HCT116 (cell line): ENCODE measurements around the gene ACOXL. TPM values are rescaled to one million over a fixed set of nuclear protein-coding genes. Genes with fewer than 3 reads are reported as not detected.

Experiments
- ATAC-seq: fragments of 200-7000 bp; cut with Tn5 transposase; 2 replicates; pipeline ENCODE4 v1.9.1; 2020; ENCODE audit warnings: mild to moderate bottlenecking, moderate library complexity
- BruUV-seq: library from RNA; stranded (reverse); fragments of 400-500 nt; replicated peaks from 2 replicates; lab custom pipeline; 2021; lab: Mats Ljungman, UMichigan
- CTCF ChIA-PET: fragments of 300-600 bp; sonication (Branson Sonifier 250); formaldehyde crosslinking; loops from one replicate; lab custom pipeline; 2021; ENCODE audit warnings: antibody characterized with exemption; lab: Charles Lee
- POLR2A ChIA-PET: fragments of 300-600, 350-600 bp; sonication (Branson Sonifier 250); formaldehyde crosslinking; loops from one replicate; lab custom pipeline; 2021; ENCODE audit warnings: antibody characterized with exemption; lab: Charles Lee
- RAD21 ChIA-PET, 2 experiments: fragments of 300-600 bp; sonication (Branson Sonifier 250); formaldehyde crosslinking; loops; one replicate each; lab custom pipeline; 2023; ENCODE audit warnings: low total read pairs in 2 of 2; ENCODE audit not compliant: uncharacterized antibody in 2 of 2, unreplicated experiment in 2 of 2, low non-redundant PET in 1 of 2; lab: Charles Lee
- DNase-seq: peaks from one replicate; pipeline ENCODE4 v3.0.0-alpha.2; 2010; ENCODE audit warnings: low read depth, low spot score
- H2AFZ ChIP-seq: fragments of 200-600 bp; shearing (Covaris generic), sonication (generic); 2 replicates; pipeline ENCODE4 v1.6.1; 2017; ENCODE audit warnings: low read depth, mixed run types, mixed read lengths, antibody characterized with exemption, low read length; ENCODE audit not compliant: poor library complexity, severe bottlenecking
- H3K27ac ChIP-seq: 2 replicates; pipeline ENCODE4 v1.5.1; 2012; ENCODE audit warnings: low read depth, low read length
- H3K27me3 ChIP-seq: fragments of 200-600 bp; sonication (generic); 2 replicates; pipeline ENCODE4 v1.6.1; 2016; ENCODE audit warnings: mixed run types, low read length, mixed read lengths; ENCODE audit not compliant: insufficient read depth
- H3K36me3 ChIP-seq, 2 experiments: fragments of 200-500 bp in 1 of 2; fragments of 200-600 bp in 1 of 2; sonication (Bioruptor generic) in 1 of 2; sonication (generic) in 1 of 2; 2 replicates each; pipeline versions ENCODE4 v1.5.1 to v1.6.1; 2014 to 2016; ENCODE audit warnings: low read length in 2 of 2, inconsistent platforms in 1 of 2, mixed read lengths in 1 of 2, mixed run types in 1 of 2; ENCODE audit not compliant: insufficient read depth in 2 of 2, control insufficient read depth in 1 of 2
- H3K4me1 ChIP-seq, 2 experiments: fragments of 200-600 bp in 1 of 2; sonication (generic) in 1 of 2; 2 replicates each; pipeline versions ENCODE4 v1.5.1 to v1.6.1; 2012 to 2017; ENCODE audit warnings: low read length in 2 of 2, inconsistent platforms in 1 of 2, mild to moderate bottlenecking in 1 of 2, mixed read lengths in 1 of 2, mixed run types in 1 of 2, moderate library complexity in 1 of 2; ENCODE audit not compliant: insufficient read depth in 2 of 2, control insufficient read depth in 1 of 2
- H3K4me2 ChIP-seq: fragments of 200-600 bp; sonication (generic); 2 replicates; pipeline ENCODE4 v1.6.1; 2017; ENCODE audit warnings: mixed run types, low read length, mixed read lengths
- H3K4me3 ChIP-seq, 2 experiments: fragments of 200-600 bp in 1 of 2; sonication (generic) in 1 of 2; replicated peaks in 1 of 2; 2 replicates each; pipeline ENCODE4 v1.5.1; 2011 to 2016; ENCODE audit warnings: low read length in 2 of 2, control low read depth in 1 of 2, low read depth in 1 of 2, mild to moderate bottlenecking in 1 of 2, mixed read lengths in 1 of 2, mixed run types in 1 of 2
- H3K79me2 ChIP-seq: fragments of 200-600 bp; sonication (generic); 2 replicates; pipeline ENCODE4 v1.6.1; 2017; ENCODE audit warnings: mild to moderate bottlenecking, mixed run types, low read length, moderate library complexity, mixed read lengths; ENCODE audit not compliant: insufficient read depth
- H3K9ac ChIP-seq: fragments of 200-600 bp; sonication (generic); 2 replicates; pipeline ENCODE4 v1.6.1; 2016; ENCODE audit warnings: low read length, mixed read lengths
- H3K9me2 ChIP-seq: fragments of 200-600 bp; sonication (generic), shearing (Covaris generic); 2 replicates; pipeline ENCODE4 v1.6.1; 2017; ENCODE audit warnings: mixed run types, mild to moderate bottlenecking, moderate library complexity; ENCODE audit not compliant: insufficient read depth
- H3K9me3 ChIP-seq, 2 experiments: fragments of 200-500 bp in 1 of 2; fragments of 200-600 bp in 1 of 2; sonication (Bioruptor generic) in 1 of 2; sonication (generic) in 1 of 2; 2 replicates each; pipeline ENCODE4 v1.6.1; 2014 to 2017; ENCODE audit warnings: low read length in 2 of 2, mixed read lengths in 2 of 2, inconsistent platforms in 1 of 2, low read depth in 1 of 2, mild to moderate bottlenecking in 1 of 2, mixed run types in 1 of 2, moderate library complexity in 1 of 2; ENCODE audit not compliant: control insufficient read depth in 1 of 2, insufficient read depth in 1 of 2
- H4K20me1 ChIP-seq: fragments of 200-600 bp; sonication (generic), shearing (Covaris generic); 2 replicates; pipeline ENCODE4 v1.6.1; 2017; ENCODE audit warnings: mixed run types, mild to moderate bottlenecking, moderate library complexity; ENCODE audit not compliant: insufficient read depth
- EGR1 ChIP-seq: IDR thresholded peaks from 2 replicates; pipeline ENCODE4 v1.6.1; 2012; ENCODE audit warnings: low read depth
- FOSL1 ChIP-seq: IDR thresholded peaks from 2 replicates; pipeline ENCODE4 v1.6.1; 2012; ENCODE audit warnings: low read depth
- JUND ChIP-seq: IDR thresholded peaks from 2 replicates; pipeline ENCODE4 v1.6.1; 2012
- RAD21 ChIP-seq: IDR thresholded peaks from 2 replicates; pipeline ENCODE4 v1.6.1; 2012; ENCODE audit warnings: low read depth, mild to moderate bottlenecking
- SRF ChIP-seq: IDR thresholded peaks from 2 replicates; pipeline ENCODE4 v1.6.1; 2012; ENCODE audit warnings: low read depth
- ZFX ChIP-seq: fragments of 450-650 bp; IDR thresholded peaks from 2 replicates; pipeline ENCODE4 v1.6.1; 2017
- intact Hi-C: fragments of 100-400 bp; cut with micrococcal nuclease; formaldehyde crosslinking; loops from 2 replicates; pipeline ENCODE4 v1.10.0; 2022
- total RNA-seq: library from RNA; stranded (reverse); gene quantifications from one replicate; pipeline ENCODE4 v1.2.1, GENCODE V29; 2021; ENCODE audit not compliant: unreplicated experiment

Gene ACOXL
- total RNA-seq, 1 experiment from 2014 or later: 5.5 TPM

DNA sequence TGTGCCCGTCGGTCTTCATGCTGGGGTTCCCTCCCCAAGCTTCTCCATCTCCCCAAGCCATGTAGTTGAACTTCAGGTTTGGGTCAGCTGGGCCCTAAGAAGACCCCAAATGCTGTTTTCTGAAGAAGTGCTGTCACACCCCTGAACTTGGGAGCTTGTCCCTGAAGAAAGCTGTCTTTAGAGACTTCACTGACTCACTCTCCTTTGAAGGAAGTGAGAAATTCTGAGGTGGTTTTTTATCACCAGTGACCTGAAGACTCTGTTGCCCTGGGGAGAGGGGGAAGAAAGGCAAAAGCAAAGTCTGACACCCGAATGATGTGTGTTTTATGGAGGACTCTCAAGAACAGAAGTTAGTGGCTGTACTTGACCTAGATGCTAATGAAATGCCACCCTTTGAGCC lies 304.8 kb downstream of the ACOXL start:
- no peak overlapping the region for H3K4me3 ChIP-seq
- CTCF ChIA-PET: no interaction called here
- no peaks in the 10 kb centered on the region for H3K79me2 ChIP-seq
- H2AFZ ChIP-seq: no peak overlapping the region
- peaks cover 12 to 33% of the 10 kb centered on the region in 2 experiments for H3K4me1 ChIP-seq
- no peak overlapping the region for H3K27ac ChIP-seq
- RAD21 ChIA-PET: no interaction called here
- no peaks in the 10 kb centered on the region for H3K9me3 ChIP-seq
- no peaks in the 10 kb centered on the region for H3K9me2 ChIP-seq
- H3K9ac ChIP-seq: no peak overlapping the region
- H4K20me1 ChIP-seq: no peaks in the 10 kb centered on the region
- DNase-seq (no peak), ATAC-seq (no peak)
- H3K4me2 ChIP-seq: peak overlapping the region; percentile 18; the same call in 1 of the 2 replicates
- TF ChIP-seq JUND (peak; percentile 37; the same call in 1 of the 2 replicates), RAD21 (no peak), FOSL1 (peak; percentile 31; the same call in 1 of the 2 replicates)
- no peaks in the 10 kb centered on the region for H3K27me3 ChIP-seq
- no peaks in the 10 kb centered on the region for H3K36me3 ChIP-seq
- intact Hi-C loops: no loop called here
- POLR2A ChIA-PET: no interaction called here
- no TSS peak for BruUV-seq

DNA sequence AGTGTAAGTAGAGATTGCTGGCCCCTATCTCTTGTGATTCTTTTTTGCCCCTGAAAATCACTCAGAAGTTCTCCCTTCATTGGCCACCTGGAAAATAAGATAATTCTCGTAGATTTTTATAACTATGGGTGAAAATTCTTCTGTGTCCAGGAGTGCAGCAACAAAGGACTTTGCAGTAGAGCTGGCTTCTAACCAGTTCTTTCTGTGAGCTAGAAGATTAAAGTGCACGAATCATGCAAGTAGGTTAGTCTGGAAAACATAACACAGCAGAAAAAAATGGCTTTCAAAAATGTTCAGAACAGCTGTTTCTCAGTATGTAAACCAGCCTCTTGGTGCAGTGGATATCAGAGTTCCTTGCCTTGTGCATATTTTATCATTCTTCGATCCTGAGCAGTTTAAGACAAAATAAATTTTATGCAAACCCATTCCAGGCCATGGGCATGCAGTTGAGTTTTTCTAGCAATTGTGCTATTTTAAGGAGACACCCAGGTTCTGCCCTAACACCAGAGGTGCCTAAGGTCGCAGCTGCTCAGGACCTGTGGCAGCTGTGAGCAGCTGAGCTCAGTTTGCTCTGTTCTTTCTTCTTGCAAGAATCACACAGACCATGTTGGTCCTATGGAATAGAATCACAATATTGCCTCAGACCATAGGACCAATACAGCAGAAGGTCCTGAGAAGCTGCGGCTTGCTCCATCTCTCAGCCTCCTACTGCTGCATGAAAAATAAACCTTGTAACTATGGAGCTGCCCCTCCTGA lies 307.4 kb downstream of the ACOXL start:
- no peaks in the 10 kb centered on the region for H3K36me3 ChIP-seq
- TF ChIP-seq ZFX: no peak
- no peak for TF ChIP-seq SRF
- no peak for TF ChIP-seq EGR1
- TF ChIP-seq RAD21: no peak
- ChIA-PET POLR2A (no interaction called here), CTCF (no interaction called here), RAD21 (no interaction called here)
- no peaks in the 10 kb centered on the region for H3K9me3 ChIP-seq
- H3K4me1 ChIP-seq: peaks cover 0 to 11% of the 10 kb centered on the region in 2 experiments; a peak in 2 of 4 replicates
- H3K9me2 ChIP-seq: no peaks in the 10 kb centered on the region
- H3K79me2 ChIP-seq: no peaks in the 10 kb centered on the region
- no peak overlapping the region for H3K4me2 ChIP-seq
- H3K27ac ChIP-seq: no peak overlapping the region
- no peaks in the 10 kb centered on the region for H4K20me1 ChIP-seq
- DNase-seq: no peak
- no peak overlapping the region for H3K9ac ChIP-seq
- no TSS peak for BruUV-seq
- intact Hi-C loops: no loop called here
- no peak for ATAC-seq
- no peak overlapping the region for H2AFZ ChIP-seq
- no peak overlapping the region for H3K4me3 ChIP-seq
- no peaks in the 10 kb centered on the region for H3K27me3 ChIP-seq
